DMS79 (cell line): Measurements from ENCODE around the gene EPN2.
"Not testable (repeated sequence)": the region's sequence is repeated elsewhere in the genome, so short reads cannot be mapped to it uniquely, and the experiment has no call there.

Source experiments
- DNase-seq: peaks from one replicate; lab custom pipeline; 2025; lab: John Stamatoyannopoulos, UW

Gene EPN2

GRCh38 chr17:19268611-19269010, 31.4 kb downstream of the EPN2 start:
- no peak for DNase-seq

GRCh38 chr17:19269106-19269505, 31.9 kb downstream of the EPN2 start:
- no peak for DNase-seq

GRCh38 chr17:19269641-19270040, 32.5 kb downstream of the EPN2 start:
- no peak for DNase-seq

- no peak for DNase-seq
These were observed 33.2 kb downstream of the EPN2 start for GRCh38 chr17:19270347-19270703.

GRCh38 chr17:19270704-19271611, 33.8 kb downstream of the EPN2 start:
- no peak for DNase-seq

GRCh38 chr17:19271780-19272357, 34.7 kb downstream of the EPN2 start:
- DNase-seq, result no peak

- DNase-seq, result no peak
These were observed 36.6 kb downstream of the EPN2 start for GRCh38 chr17:19273731-19274130.

- no peak for DNase-seq
These were observed 37.7 kb downstream of the EPN2 start for GRCh38 chr17:19274893-19275292.

GRCh38 chr17:19275457-19276127, 38.4 kb downstream of the EPN2 start:
- DNase-seq, result no peak

- DNase-seq, result not testable (repeated sequence)
These were observed 41.1 kb downstream of the EPN2 start for GRCh38 chr17:19278284-19278683.

- no peak for DNase-seq
These were observed 41.6 kb downstream of the EPN2 start for GRCh38 chr17:19278729-19279128.

- DNase-seq, result no peak
These were observed 44.0 kb downstream of the EPN2 start for GRCh38 chr17:19281161-19281560.

GRCh38 chr17:19284005-19284959, 47.1 kb downstream of the EPN2 start:
- DNase-seq, result no peak

- DNase-seq, result peak; percentile 29
These were observed 48.2 kb downstream of the EPN2 start for GRCh38 chr17:19285213-19285900.

- DNase-seq, result no peak
These were observed 49.7 kb downstream of the EPN2 start for GRCh38 chr17:19286751-19287341.

GRCh38 chr17:19287651-19288050, 50.5 kb downstream of the EPN2 start:
- no peak for DNase-seq

GRCh38 chr17:19288453-19288852, 51.3 kb downstream of the EPN2 start:
- DNase-seq, result no peak

GRCh38 chr17:19290066-19290705, 53.0 kb downstream of the EPN2 start:
- DNase-seq, result no peak

- no peak for DNase-seq
These were observed 54.6 kb downstream of the EPN2 start for GRCh38 chr17:19291646-19292376.

GRCh38 chr17:19292377-19292711, 55.2 kb downstream of the EPN2 start:
- no peak for DNase-seq
